Stimulated activated CD4-positive, alpha-beta T cell treated with anti-CD3 and anti-CD28 coated beads, Interleukin-4, amount 100 ng/mL, for 1 hour (primary cell): Measurements from ENCODE around the gene CTLA4.
"Not testable (repeated sequence)": the region's sequence is repeated elsewhere in the genome, so short reads cannot be mapped to it uniquely, and the experiment has no call there.

Source experiments
- DNase-seq: peaks from one replicate; pipeline ENCODE4 v3.0.0-alpha.2; 2020

Gene CTLA4

DNA sequence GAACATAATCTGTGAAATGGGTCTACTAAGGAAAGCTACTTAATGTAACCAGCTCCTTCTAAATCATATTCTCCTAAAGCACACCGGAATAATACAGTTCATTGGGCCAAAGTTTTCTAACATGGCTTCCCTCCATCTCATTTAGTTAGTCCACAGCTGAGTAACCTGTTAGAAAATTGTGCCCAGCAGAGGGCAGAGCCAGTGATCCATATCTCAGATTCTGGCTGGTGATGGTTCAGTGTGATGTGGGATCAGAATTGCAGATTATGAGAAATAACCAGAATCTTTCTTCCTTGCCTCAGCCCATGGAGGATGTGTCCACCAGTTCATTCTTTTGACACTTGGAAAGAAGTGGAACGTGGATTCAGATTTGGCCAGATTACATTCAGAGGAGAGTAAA is 9.4 kb upstream of the CTLA4 start:
- no peak for DNase-seq

DNA sequence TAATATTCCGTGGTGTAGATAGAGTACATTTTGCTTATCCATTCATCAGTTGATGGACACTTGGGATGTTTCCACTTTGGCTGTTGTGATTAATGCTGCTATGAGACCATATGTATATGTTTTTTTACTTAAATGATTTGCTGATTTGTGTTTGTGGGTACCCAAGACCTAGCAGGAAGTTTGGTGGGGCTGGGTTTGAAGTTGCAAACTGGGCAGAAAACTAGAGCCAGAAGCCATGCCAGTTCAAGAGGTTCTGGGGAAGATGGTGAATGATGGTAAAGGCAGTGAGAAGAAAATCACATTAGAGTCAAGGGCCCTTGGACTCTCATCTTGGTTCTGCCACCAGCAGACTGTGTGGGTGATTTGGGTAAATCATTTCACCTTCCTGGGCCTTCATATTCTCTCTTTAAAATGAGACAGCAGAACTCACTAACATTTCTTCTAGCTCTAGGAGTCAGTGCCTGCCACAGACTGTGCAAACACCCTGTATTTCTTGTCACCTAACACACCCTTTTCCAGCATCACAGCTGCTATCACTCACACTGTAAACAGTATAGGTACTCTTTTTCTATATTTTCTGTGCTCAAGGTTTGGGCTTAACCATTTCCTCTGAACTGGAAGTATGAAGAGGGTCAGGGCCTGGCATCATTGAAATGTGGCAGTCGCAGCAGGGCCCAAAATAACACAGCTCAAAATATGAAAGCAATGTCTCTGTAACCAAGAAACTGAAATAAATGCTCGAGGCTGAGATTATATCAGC is 8.4 kb upstream of the CTLA4 start:
- DNase-seq, result no peak

DNA sequence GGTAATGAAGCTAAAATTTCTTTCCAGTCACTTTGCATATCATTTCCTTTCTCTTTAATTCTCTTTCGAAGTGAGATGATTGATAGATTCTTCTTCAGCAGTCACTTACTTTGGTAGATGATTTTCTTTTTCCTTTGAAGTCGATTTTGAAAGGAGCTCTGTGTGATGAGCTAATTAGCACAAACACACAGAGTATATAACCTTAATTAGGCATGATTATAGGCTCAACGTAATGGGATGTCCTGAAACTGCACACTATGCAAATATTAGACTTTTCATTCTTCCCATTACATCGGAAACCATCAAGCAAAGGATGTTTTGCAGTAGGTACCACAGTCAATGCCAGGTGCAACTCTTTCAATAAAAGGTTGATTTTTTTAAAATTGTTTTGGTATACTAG is 6.4 kb upstream of the CTLA4 start:
- DNase-seq, result no peak

DNA sequence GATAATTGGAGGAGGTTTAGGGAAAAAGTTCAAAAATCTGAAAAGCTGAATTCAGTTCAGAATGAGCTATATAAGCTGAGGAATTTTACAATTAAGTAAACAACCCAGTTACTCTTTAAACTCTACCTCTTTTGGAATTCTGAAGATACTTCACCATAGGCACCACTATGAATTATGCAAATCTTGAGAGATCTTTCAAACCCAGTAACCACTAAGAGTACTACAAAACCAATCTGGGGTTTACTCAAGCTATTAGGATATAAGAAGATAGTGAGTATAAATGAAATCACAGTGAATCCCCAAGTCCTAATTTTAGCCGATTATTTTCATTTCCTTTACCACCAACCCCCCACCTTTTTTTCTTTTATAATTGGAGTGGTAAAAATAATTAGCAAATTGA is 6.0 kb upstream of the CTLA4 start:
- DNase-seq, result no peak

DNA sequence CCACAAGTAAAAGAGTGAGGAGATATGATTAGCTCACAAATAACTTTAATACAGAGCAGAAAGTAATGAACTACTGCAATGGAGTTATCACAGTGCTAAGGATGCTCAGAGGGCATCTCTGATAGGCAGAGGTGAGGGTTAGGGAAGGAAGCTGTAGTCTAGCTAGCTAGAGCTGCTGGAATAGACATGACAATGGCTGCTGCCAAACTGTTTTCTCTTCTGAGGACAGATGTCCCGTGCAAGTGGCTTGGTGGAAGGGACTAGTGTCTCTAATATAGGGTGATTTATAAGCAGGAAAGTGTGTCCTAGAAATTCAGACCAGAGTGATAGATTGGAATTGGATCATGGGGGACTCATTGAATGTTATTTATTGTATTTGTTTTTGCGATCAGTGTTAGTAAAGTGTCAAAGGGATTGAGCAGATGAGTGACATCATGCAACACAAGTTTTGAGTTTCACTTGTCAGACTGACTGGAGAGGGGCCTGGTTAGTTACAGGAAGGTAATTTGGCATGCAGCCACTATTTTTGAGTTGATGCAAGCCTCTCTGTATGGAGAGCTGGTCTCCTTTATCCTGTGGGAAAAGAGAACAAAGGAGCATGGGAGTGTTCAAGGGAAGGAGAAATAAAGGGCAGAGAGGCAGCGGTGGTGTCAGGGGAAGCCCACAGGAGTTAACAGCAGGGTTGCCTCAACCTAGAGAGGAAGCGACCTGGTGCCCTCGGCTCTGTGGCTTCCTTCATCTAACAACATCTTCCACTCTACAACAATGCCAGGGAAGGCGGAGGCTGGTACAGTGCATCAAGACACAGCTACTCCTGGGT is 1.9 kb downstream of the CTLA4 start:
- peak; percentile 44 for DNase-seq

DNA sequence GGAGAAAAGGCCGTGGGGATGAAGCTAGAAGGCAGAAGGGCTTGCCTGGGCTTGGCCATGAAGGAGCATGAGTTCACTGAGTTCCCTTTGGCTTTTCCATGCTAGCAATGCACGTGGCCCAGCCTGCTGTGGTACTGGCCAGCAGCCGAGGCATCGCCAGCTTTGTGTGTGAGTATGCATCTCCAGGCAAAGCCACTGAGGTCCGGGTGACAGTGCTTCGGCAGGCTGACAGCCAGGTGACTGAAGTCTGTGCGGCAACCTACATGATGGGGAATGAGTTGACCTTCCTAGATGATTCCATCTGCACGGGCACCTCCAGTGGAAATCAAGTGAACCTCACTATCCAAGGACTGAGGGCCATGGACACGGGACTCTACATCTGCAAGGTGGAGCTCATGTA is 2.9 kb downstream of the CTLA4 start:
- DNase-seq, result no peak

DNA sequence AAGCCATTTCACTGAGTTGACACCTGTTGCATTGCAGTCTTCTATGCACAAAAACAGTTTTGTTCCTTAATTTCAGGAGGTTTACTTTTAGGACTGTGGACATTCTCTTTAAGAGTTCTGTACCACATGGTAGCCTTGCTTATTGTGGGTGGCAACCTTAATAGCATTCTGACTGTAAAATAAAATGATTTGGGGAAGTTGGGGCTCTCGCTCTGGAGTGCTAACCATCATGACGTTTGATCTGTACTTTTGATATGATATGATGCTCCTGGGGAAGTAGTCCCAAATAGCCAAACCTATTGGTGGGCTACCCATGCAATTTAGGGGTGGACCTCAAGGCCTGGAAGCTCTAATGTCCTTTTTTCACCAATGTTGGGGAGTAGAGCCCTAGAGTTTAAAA is 3.4 kb downstream of the CTLA4 start:
- DNase-seq, result no peak

DNA sequence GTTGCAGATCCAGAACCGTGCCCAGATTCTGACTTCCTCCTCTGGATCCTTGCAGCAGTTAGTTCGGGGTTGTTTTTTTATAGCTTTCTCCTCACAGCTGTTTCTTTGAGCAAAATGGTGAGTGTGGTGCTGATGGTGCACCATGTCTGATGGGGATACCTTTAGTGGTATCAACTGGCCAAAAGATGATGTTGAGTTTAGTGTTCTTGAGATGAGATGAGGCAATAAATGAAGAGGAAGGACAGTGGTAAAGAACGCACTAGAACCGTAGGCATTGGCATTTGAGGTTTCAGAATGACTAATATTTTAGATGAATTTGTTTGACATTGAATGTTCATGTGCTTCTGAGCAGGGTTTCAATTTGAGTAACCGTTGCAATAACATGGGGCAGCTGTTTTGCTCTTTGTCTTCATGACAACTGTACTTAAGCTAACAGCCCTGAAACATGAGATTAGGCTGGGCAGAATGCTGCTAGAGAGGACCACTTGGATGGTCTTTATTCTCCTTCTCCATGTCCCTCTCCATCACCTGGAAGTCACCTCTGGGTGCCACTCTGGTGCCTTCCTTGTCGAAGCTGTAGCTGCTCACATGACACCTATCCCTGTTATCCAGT is 3.9 kb downstream of the CTLA4 start:
- DNase-seq, result no peak

DNA sequence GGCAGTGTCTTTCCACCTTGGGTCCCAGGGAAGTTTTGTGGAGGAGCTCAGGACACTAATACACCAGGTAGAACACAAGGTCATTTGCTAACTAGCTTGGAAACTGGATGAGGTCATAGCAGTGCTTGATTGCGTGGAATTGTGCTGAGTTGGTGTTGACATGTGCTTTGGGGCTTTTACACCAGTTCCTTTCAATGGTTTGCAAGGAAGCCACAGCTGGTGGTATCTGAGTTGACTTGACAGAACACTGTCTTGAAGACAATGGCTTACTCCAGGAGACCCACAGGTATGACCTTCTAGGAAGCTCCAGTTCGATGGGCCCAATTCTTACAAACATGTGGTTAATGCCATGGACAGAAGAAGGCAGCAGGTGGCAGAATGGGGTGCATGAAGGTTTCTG is 5.9 kb downstream of the CTLA4 start:
- DNase-seq, result no peak

DNA sequence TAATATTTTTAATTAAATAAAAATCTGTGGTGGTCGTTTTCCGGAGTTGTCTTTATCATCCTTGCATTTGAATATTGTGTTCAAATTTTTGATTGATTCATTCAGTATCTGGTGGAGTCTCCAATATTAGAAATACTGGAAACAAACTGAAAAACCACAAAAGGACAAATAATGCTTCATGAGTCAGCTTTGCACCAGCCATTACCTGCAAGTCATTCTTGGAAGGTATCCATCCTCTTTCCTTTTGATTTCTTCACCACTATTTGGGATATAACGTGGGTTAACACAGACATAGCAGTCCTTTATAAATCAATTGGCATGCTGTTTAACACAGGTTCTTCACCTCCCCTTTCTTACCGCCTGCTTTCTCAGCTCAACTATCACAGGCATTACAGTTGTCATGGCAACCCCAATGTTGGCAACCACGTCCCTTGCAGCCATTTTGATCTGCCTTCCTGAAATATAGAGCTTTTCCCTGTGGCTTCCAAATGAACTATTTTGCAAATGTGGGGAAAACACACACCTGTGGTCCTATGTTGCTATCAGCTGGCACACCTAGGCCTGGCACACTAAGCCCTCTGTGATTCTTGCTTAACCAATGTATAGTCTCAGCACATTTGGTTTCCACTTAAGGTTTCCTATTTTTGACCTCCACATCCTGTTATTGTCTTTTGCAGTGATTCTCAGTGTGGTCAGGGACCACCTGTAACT is 6.5 kb downstream of the CTLA4 start:
- DNase-seq, result no peak

DNA sequence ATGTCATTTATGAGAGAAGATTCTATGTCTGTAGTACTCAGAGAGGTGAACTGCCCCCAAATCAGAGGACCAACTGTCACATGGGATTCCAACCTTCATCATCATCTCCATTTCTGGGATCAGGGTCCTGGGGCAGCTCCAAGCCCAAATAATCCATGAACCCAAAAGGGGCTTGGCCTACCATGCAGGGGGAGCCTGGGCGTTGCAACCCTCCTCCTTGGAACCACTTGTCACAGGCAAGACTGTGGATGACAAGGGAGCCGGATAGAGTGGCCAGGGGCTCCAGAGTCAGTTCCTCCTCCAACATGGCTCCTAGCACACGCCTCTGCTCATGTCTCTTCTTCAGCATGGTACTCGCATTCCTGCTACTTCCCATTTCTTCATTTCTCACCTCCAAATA is 7.9 kb downstream of the CTLA4 start:
- DNase-seq, result no peak

DNA sequence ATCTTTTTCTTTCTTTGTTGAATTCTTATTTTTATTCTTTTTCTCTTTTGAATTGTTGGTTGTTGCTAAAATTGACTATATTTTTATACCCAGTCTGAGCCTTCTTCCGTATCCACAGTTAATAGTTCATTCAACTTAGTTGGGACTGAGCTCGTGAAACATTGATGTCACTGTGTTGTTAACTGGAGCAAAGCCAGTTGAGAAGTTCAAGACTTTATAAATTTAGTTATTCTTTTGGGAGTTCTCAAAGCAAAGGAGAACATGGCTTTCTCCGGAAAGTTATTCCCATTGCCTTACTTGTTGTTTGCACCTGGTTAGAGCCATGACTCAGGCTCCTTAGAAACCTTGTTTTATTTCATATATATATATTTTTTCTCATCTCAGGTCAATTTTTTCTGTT is 8.8 kb downstream of the CTLA4 start:
- no peak for DNase-seq

DNA sequence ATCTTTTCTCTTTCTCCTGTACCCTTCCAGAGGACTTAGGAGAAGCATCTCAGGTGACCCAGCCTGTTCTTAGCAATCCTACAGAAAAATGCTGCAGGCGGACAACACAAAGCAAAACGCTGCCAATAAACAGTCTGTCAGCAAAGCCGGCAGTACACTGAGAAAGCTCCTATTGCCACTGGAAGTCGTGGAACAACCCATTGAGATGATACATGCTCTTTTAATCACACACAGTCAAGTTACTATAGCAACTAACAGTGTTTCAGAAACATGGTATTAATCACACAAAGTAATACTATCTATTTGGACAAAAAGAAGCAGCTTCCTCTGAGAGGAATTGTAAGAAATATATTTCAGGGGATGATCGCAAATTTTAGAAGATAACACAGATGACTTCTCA is 10.5 kb downstream of the CTLA4 start:
- no peak for DNase-seq

DNA sequence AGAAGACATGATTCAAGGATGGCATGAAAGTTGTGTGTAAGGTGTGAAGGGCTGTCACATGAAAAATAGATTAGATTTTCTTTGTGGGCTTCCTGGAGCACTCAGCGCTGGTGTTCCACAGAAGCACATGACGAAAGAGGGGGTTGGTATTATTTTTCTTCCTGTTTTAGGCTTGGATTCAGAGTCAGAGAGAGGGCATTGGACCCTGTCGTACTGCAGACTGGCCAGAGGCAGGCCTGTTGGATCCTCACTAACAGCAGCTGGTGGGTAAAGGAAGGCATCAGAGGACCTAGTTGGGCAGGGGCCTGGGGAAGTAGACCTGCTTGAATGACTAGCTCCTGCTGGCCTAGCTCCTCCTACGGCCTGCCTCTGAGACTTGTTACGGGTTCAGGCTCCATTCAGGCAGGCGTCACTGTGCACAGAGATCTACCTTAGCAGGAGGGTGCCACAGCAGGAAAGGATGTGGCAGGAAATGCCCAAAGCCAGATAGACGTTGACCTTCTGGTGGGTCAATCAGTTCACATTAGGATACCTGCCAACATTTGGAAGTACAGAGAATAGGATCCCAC is 13.1 kb downstream of the CTLA4 start:
- DNase-seq, result no peak

DNA sequence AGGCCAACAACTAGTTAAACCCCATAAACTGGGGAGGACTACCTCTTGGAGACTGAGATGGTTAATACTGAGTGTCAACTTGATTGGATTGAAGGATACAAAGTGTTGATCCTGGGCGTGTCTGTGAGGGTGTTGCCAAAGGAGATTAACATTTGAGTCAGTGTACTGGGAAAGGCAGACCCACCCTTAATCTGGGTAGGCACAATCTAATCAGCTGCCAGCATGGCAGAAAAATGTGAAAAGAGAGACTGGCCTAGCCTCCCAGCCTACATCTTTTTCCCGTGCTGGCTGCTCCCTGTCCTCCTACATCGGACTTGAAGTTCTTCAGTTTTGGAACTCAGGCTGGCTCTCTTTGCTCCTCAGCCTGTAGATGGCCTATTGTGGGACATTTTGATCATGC is 13.6 kb downstream of the CTLA4 start:
- not testable (repeated sequence) for DNase-seq

DNA sequence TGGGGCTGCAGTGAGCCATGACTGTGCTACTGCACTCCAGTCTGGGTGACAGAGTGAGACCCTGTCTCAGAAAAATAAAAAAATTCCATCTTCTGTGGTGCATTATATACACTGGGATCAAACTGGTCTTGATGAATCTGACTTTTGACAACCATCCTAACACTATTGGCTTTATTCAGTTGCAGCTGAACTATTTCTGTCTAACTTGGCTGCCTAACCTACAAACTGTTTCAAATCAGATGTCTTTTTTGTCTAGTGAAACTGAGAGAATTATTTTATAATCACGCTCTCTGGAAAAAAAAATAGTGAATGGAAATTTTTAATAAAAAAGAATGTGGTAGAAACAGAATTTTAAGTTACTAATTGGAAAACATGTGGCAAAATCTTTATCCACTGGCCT is 15.0 kb downstream of the CTLA4 start:
- DNase-seq, result no peak

DNA sequence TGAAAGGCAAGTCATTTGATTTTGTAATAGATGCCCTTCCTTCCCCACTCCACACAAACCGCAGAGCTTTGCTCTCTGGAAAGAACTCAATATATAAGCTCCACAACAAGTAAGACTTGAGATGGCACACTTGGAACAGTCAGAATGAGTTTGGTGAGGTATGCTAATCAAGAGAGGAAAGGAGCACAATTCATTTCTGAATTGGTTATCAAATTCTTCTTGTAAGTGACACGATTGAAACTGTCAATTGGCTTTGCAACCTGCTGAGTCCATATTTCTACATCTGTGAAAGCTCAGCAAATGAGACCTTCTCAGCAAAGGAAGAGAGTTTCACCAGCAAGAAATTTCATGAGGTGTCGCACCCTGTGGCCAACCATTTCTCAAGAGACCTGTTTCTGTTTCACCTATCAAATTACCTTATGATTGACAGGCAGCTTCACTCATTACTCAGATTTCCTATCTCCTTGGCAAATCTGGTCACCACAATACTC is 19.1 kb downstream of the CTLA4 start:
- no peak for DNase-seq

DNA sequence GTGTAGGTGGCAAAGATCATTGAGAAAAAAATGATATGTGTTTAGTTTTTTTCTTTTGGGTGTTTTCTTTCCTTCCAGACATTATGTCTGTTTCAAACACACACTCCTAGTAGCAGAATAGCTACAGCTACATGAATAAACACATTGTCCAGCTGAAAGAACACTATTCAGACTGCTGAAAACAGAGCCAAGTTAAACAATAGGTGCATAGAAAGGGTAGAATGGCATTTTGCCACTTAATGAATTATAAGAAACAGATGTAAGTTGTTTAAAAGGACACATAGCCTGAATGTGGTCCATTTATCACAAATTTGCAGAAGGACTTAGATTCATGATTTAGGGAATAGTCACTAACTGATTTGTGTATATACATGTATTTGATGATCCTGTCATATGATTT is 20.1 kb downstream of the CTLA4 start:
- DNase-seq, result no peak

DNA sequence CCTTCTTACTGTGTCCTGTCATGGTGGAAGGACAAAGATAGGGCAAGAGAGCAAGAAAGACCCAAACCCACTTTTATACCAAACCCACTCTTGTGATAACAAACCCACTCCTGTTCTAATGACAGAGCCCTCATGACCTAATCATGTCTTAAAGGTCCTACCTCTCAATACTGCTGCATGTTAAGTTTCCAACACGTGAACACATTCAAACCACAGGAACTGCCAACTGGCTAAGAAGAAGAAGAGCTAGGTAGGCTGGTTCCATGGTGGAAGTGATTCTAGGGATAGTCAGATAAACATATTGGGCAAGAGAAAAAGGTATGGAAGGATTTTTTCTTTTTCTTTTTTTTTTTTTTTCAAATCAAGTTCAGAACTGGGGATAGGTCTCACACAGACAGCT is 22.0 kb downstream of the CTLA4 start:
- DNase-seq, result no peak

DNA sequence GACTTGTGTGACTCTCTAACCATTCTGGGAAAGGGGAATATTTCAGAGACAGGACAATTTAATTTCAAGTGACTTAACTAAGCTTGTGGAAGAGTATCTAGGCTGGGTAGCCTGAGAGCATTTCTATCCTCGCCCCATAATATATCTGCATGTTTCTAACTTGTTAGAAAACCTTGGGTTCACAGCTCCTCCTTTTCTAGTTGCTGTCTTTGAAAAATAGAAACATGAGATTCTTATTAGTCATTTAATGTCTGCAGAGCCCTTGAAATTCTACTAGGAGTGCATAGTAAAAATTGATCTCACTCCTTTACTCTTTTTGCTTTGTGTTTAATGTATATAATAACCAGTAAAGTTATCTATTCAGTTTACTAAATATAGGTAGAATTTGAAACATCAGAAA is 22.4 kb downstream of the CTLA4 start:
- no peak for DNase-seq

DNA sequence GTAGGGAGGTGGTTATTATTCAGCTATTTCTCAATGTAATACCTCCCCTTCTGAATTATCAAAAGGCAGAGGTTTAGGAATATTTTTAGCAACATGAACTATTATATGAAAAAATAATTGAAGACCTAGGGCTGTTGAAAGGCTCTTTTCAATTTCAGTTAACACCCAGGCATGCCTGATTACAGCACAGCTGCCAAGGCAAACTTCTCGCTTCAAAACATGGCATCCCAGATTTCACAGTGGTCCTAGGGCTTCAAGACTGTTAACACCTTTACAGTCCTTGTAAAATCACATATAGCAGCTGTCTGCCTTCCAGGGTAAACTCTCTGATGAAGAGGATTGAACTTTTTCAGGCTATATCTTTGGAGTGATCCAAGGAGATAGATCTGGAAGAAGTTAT is 23.2 kb downstream of the CTLA4 start:
- DNase-seq, result no peak

DNA sequence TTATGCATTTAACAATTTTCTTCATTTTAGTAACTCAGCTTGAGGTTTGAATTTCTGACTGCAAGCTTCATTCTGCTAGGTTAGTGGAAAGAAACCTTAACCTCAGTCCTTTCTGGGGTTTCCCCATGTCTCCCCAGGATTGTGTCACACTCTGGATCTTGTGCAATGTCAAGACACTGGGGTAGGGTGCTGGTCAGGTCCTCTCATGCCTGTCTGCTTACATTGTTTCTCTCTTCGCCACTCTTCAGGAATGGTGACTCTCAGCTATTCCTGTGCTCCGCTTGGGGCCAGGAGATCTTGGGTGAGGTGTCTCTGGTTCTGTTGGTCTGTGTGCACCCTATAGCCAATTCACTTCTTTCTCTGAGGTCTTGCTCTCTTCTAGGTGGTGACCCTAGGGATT is 23.9 kb downstream of the CTLA4 start:
- DNase-seq, result no peak

DNA sequence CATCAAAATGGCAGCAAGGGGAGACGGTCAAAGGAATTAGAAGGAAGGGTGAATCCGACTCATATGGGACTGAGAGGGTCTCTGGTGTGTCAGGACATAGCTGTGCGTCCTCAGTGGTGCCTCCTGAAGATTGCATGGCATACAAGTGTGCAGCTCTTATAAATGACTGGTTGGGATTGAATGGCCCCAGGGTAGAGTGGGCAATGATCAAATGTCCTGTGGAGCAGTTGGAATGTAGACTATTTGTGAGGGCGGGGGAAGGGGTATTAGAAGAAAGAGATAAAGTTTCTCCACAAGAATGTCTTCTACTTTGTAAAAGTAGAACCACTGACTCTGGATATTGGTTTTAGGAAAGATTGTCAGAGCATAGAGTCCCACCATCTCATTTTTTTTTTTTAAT is 24.6 kb downstream of the CTLA4 start:
- DNase-seq, result no peak
